ENCODE measurements around the gene EGFL8. TPM values are rescaled to one million over a fixed set of nuclear protein-coding genes. Genes with fewer than 3 reads are reported as not detected.
A peak's percentile ranks its signal among the peaks of the same experiment; 100 is the strongest.

EGFL8 gene
- total and polyA plus RNA-seq, 9 of the 15 experiments (the other 6 are each of a cell fraction or from before 2014, with no cell fraction given) = 2.2 to 47.4 (median 14.2) TPM

GRCh38 chr6:32177788-32178546 is 13.6 kb downstream of the EGFL8 start, which contains the start of gene RNF5 (continued):
- TF ChIP-seq, protein P1, sequence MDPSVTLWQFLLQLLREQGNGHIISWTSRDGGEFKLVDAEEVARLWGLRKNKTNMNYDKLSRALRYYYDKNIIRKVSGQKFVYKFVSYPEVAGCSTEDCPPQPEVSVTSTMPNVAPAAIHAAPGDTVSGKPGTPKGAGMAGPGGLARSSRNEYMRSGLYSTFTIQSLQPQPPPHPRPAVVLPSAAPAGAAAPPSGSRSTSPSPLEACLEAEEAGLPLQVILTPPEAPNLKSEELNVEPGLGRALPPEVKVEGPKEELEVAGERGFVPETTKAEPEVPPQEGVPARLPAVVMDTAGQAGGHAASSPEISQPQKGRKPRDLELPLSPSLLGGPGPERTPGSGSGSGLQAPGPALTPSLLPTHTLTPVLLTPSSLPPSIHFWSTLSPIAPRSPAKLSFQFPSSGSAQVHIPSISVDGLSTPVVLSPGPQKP (CRISPR knock-in tag; IDR thresholded peaks at IDR 0.05) = no peak
- TF ChIP-seq, protein P2, sequence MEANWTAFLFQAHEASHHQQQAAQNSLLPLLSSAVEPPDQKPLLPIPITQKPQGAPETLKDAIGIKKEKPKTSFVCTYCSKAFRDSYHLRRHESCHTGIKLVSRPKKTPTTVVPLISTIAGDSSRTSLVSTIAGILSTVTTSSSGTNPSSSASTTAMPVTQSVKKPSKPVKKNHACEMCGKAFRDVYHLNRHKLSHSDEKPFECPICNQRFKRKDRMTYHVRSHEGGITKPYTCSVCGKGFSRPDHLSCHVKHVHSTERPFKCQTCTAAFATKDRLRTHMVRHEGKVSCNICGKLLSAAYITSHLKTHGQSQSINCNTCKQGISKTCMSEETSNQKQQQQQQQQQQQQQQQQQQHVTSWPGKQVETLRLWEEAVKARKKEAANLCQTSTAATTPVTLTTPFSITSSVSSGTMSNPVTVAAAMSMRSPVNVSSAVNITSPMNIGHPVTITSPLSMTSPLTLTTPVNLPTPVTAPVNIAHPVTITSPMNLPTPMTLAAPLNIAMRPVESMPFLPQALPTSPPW (CRISPR knock-in tag; IDR thresholded peaks at IDR 0.05) = peak; percentile 82
- TF ChIP-seq THRAP3 (IDR thresholded peaks at IDR 0.05; ENCODE audit: borderline replicate concordance) (no peak), TEAD2 (tag; IDR thresholded peaks at IDR 0.05) (no peak), HBP1 (CRISPR knock-in tag; IDR thresholded peaks at IDR 0.05) (no peak), RBM25 (IDR thresholded peaks at IDR 0.05; ENCODE audit: low read depth, low read length, severe bottlenecking) (peak; percentile 99), ZBTB11 (CRISPR knock-in tag; IDR thresholded peaks at IDR 0.05) (no peak), FOSL1 (tag; conservative IDR thresholded peaks at IDR 0.05) (no peak), ZKSCAN3 (CRISPR knock-in tag; IDR thresholded peaks at IDR 0.05) (no peak), KDM2B (CRISPR knock-in tag; IDR thresholded peaks at IDR 0.05) (no peak), SNRNP70 (optimal IDR thresholded peaks at IDR 0.05; ENCODE audit: low read depth, low read length) (no peak), YY1 (IDR thresholded peaks at IDR 0.05; ENCODE audit: borderline replicate concordance in 1 of 3, control insufficient read depth in 1 of 3, extremely low read depth in 1 of 3, insufficient read depth in 3 of 3, insufficient read length in 1 of 3, insufficient replicate concordance in 2 of 3, low read depth in 1 of 3, low read length in 2 of 3) (peak in 1 of 3 experiments; percentile 38), NR2C2 (CRISPR knock-in tag; IDR thresholded peaks at IDR 0.05) (no peak), NR2C2 (tag; IDR thresholded peaks at IDR 0.05) (peak; percentile 93), ZFP30 (CRISPR knock-in tag; IDR thresholded peaks at IDR 0.05; ENCODE audit: borderline replicate concordance) (no peak)
- TF ChIP-seq, protein P3, sequence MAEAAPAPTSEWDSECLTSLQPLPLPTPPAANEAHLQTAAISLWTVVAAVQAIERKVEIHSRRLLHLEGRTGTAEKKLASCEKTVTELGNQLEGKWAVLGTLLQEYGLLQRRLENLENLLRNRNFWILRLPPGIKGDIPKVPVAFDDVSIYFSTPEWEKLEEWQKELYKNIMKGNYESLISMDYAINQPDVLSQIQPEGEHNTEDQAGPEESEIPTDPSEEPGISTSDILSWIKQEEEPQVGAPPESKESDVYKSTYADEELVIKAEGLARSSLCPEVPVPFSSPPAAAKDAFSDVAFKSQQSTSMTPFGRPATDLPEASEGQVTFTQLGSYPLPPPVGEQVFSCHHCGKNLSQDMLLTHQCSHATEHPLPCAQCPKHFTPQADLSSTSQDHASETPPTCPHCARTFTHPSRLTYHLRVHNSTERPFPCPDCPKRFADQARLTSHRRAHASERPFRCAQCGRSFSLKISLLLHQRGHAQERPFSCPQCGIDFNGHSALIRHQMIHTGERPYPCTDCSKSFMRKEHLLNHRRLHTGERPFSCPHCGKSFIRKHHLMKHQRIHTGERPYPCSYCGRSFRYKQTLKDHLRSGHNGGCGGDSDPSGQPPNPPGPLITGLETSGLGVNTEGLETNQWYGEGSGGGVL (CRISPR knock-in tag; IDR thresholded peaks at IDR 0.05) = no peak

Data from K562 (cell line).